Hematopoietic multipotent progenitor cell (in vitro differentiated cells): ENCODE measurements around the gene UGT1A3. TPM values are rescaled to one million over a fixed set of nuclear protein-coding genes. Genes with fewer than 3 reads are reported as not detected.
"Not testable (repeated sequence)": the region's sequence is repeated elsewhere in the genome, so short reads cannot be mapped to it uniquely, and the experiment has no call there.

ENCODE experiments used
- DNase-seq, 3 donors: peaks; one replicate each; pipeline ENCODE4 v3.0.0-alpha.2; 2011 to 2015; ENCODE audit warnings: low read depth in 2 of 3, low spot score in 2 of 3
- total RNA-seq: library from RNA; depleted of rRNA; stranded (reverse); fragments of >200 nt; gene quantifications from one replicate; pipeline ENCODE4 v1.2.3, GENCODE V29; 2012

UGT1A3 gene
- total RNA-seq, 1 donor, result not detected

DNA sequence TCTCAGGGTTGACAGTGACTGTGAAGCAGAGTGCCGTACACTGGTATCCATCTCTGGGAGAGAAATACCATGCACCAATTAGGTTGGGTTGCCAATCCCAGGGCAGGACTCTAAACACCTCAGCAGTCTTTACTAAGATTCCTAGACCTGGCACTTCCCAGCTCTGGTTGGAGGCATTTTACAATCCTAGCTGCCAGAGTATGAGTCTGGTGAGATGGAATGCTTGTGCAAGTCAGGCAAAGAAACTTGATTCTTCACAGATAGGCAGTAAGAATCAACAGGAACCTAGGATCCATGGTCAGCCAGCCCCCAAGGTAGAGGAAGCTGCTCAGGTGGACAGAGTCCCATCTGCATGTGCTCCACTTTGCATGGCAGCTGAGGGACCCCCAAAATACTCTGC lies 22.1 kb upstream of the UGT1A3 start:
- no peak for DNase-seq

GRCh38 chr2:233707940-233708644 lies 20.8 kb upstream of the UGT1A3 start:
- no peak for DNase-seq

- no peak for DNase-seq
These were observed 19.9 kb upstream of the UGT1A3 start for GRCh38 chr2:233708942-233709341.

DNA sequence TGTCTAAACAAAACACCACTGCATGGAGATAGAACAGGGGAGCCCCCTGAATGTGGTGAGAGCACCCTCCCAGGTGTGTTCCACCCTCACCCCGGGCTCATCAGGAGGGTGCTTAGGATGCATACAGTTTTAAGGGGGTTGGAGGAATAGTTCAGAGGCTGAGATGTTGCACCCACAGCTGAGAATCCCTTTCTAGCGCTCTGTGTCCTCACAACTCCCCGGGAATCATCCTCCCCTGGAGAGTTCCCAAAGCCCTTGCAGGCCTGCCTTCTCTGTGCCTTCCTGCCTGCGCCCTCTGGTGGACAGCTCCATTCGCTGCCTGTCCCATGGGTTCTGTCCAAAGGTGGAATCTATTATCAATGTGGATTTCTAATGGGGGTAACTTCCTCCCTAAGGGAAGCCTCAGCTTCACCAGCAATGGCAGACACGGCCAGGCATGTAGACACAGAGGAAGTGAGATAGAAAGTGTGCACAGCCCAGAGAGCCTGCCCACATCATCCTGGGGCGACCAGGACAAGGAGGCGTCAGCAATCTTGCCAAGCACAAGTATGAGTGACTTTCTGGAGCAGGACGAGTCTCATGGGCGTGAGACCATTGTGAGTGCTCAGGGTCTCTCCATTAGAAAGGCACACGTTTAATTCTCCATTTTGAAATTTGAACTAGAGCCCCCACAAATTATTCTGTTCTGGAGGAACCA lies 17.4 kb upstream of the UGT1A3 start:
- peak; percentile 17 to 73 (median 51) for DNase-seq

DNA sequence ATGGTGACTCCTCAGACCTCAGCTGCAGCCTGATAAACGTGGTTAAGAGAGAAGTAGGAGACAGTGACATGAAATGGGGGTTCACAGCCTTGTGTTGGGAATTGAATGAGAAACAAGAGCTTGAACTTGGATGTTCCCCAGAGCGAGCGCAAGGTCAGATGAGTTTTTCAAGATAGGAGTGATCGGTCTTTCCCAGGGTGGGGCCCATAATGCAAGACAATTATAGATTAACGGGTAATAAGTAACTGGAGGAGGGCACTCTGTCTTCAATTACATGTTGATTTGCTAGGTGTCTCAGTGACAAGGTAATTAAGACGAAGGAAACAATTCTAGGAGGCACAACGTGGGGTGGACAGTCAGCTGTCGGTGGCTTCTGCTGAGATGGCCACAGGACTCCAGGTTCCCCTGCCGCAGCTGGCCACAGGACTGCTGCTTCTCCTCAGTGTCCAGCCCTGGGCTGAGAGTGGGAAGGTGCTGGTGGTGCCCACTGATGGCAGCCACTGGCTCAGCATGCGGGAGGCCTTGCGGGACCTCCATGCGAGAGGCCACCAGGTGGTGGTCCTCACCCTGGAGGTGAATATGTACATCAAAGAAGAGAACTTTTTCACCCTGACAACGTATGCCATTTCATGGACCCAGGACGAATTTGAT lies 16.1 kb upstream of the UGT1A3 start, which contains the start of gene UGT1A5:
Gene UGT1A5 (plus strand): TSS at position 297 of the 651 bp plus-strand sequence. CDS start 85 bp downstream, at position 382.
- DNase-seq, result no peak

- no peak for DNase-seq
These were observed 15.6 kb upstream of the UGT1A3 start for GRCh38 chr2:233713262-233713615.

DNA sequence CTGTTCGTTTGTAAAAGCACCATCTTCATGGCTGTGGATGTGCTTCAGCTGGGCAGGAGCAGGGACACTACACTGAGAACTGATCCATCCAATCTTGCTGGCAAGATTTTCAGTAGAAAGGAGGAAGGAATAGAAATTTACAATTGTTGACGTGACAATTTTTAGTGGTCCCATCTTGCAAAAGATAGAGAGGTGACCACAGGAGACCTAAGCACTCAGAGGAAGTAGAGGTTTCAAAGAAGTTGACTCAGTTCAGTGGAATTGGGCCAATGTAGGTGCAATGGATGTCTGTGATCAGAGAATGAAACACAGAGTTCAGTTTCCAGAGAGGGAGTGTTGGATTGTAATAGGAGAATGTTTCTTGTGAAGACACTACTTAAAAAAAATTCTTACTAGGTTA lies 14.7 kb upstream of the UGT1A3 start:
- DNase-seq, result no peak

DNA sequence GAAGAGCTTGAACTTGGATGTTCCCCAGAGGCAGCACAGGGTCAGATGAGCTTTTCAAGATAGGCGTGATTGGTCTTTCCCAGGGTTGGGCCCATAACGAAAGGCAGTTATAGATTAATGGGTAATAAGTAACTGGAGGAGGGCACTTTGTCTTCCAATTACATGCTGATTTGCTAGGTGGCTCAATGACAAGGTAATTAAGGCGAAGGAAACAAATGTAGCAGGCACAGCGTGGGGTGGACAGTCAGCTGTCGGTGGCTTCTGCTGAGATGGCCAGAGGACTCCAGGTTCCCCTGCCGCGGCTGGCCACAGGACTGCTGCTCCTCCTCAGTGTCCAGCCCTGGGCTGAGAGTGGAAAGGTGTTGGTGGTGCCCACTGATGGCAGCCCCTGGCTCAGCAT lies 10.3 kb upstream of the UGT1A3 start, which contains the start of gene UGT1A4:
Gene UGT1A4 (plus strand): TSS at position 185 of the 400 bp plus-strand sequence. CDS start 85 bp downstream, at position 270.
- no peak for DNase-seq

DNA sequence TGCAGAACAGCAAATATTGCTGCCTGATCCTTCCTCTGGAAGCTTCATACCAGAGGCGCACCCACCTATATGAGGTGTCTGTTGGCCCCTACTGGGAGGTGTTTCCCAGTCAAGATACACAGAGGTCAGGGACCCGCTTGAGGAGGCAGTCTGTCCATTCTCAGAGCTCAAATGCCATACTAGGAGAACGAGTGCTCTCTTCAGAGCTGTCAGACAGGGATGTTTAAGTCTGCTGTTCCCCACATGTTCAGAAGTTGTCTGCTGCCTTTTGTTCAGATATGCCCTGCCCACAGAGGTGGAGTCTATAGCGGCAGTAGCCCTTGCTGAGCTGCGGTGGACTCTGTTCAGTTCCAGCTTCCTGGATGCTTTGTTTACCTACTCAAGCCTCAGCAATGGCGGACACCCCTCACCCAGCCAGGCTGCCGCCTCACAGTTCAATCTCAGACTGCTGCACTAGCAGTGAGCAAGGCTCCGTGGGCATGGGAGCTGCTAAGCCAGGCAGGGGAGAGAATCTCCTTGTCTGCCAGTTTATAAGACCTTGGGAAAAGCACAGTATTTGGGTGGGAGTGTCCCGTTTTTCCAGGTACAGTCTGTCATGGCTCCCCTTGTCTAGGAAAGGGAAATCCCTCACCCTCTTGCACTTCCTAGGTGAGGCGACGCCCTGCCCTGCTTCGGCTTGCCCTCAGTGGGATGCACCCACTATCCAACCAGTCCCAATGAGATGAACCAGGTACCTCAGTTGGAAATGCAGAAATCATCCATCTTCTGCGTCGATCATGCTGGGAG lies 8.2 kb downstream of the UGT1A3 start:
- DNase-seq, result not testable (repeated sequence)

DNA sequence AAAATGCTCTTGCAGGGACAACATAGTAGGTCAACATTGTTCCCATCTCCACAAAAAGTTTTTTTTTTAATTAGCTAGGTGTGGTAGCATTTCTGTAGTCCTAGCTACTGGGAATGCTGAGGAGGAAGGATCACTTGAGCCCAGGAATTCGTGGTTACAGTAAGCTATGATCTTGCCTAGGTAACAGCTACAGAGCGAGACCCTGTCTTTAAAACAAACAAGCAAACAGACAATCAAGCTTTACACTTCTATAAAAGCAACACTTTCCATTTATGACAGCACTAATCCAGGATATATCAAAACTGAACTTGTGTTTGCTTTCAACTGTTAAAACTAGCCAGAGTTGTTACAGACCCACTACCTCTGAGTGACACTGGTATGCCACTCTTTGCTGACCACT lies 12.0 kb downstream of the UGT1A3 start:
- no peak for DNase-seq

DNA sequence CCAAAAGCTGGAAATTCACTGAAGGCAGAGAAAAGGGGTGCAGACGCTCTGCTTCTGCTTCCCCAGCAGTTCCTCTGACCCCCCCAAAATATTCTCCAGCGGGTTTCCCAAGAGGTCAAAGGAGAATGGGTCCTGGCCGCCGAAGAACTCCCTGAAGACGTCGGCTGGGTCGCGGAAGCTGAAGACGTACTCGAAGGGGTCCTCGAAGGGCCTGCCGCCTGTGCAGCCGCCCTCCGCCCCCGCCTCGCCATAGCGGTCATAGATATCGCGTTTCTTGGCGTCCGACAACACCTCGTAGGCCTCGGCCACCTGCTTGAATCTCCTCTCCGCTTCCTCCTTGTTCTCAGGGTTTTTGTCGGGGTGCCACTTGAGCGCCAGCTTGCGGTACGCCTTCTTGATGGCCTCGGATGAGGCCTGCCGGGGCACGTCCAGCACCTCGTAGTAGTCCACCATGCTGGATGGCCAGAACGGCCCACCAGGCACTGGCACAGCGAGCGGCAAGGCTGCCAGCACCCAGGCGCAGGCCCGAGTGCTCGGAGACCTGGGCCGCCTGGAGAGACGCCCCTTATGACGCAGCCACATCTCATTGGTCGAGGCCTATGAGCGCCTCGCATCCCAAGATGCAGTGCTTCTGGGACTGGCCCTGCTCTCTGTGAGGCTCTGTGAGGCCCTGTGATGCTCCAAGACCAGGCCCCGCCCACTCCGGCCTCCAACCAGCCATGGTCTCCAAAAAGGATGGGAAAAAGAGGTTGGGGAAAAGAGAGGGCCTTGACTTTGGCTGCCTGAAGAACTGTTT lies 14.8 kb downstream of the UGT1A3 start:
- DNase-seq, result no peak

DNA sequence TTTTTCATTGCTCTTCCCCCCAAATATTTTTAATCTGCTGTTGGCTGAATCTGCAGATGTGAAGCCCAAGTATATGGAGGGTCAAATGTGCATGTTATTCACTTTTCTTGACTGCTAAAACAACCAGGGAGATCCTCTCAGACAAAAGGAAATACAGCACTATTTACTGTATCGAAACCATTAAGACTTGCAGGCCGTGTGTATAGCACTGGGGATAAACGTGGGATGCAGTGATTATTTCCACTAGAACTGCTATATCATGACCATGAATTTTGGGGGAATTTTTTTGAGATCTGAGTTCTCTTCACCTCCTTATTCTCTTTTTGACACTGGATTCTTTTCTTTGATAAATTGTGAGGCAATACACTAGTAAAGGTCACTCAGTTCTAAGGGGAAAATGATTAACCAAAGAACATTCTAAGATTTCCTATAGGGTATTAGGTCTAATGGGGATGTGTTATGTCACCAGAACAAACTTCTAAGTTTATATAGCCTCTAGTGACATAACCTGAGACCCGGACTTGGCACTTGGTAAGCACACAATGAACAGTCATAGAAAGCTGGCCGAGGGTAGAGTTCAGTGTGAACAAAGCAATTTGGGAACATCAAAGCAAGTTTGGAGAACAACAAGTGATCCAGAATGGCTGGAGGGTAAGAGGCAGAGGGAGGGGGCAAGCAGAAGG lies 16.4 kb downstream of the UGT1A3 start:
- no peak for DNase-seq

- not testable (repeated sequence) for DNase-seq
These were observed 17.0 kb downstream of the UGT1A3 start for GRCh38 chr2:233745838-233746237.

DNA sequence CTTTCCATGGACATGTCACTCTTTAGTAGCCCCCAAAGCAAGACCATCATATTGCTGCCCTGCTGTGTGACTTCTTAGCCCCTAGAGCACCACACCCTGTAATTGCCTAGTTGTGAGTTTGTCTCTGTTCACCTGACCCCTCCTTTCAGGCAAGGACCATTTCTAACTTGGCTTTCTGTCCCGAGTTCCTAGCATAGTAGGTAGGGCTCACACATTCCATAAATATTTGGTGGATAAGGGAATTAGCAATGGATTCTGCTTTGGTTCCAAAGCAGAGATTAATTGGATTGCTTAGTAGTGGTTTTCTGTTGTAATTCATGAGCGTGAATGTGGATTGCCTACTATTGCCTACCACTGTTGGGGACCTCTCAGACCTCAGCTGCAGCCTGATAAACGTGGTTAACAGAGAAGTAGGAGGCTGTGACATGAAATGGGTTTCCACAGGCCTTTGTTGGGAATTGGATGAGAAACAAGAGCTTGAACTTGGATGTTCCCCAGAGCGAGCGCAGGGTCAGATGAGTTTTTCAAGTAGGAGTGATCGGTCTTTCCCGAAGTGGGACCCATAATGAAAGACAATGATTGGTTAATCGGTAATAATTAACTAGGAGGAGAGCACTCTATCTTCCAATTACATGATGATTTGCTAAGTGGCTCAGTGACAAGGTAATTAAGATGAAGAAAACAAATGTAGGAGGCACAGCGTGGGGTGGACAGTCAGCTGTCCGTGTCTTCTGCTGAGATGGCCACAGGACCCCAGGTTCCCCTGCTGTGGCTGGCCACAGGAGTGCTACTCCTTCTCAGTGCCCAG lies 17.8 kb downstream of the UGT1A3 start:
- no peak for DNase-seq

DNA sequence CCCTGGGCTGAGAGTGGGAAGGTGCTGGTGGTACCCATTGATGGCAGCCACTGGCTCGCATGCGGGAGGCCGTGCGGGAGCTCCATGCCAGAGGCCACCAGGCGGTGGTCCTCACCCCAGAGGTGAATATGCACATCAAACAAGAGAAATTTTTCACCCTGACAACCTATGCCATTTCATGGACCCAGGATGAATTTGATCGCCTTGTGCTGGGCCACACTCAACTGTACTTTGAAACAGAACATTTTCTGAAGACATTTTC lies 18.4 kb downstream of the UGT1A3 start:
- no peak for DNase-seq

GRCh38 chr2:233750689-233751088 lies 21.8 kb downstream of the UGT1A3 start:
- DNase-seq, result not testable (repeated sequence)

DNA sequence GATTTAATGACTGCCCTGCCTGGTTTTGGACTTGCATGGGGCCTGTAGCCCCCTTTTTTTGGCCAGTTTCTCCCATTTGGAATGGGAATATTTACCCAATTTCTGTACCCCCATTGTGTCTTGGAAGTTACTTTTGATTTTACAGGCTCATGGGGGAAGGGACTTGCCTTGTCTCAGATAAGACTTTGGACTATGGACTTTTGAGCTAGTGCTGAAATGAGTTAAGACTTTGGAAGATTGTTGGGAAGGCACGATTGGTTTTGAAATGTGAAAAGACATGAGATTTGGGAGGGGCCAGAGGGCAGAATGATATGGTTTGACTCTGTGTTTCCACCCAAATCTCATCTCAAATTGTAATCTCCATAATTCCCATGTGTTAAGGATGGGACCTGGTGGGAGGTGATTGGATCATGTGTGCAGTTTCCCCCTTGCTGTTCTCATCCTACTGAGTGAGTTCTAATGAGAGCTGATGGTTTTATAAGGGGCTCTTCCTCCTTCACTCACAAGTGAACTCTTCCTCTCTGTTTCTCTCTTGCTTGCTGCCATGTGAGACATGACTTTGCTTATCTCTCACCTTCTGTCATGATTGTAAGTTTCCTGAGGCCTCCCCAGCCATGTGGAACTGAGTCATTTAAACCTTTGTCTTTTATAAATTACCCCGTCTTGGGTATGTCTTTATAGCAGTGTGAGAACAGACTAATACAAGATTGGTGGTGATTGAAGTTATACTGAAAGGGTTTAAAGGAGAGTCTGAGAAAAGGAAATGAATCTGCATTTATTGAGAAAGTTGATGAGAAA lies 22.6 kb downstream of the UGT1A3 start:
- not testable (repeated sequence) for DNase-seq
